Urothelium cell line (cell line): ENCODE results near the gene SASH1.

ENCODE experiments used
- DNase-seq: peaks from one replicate; pipeline ENCODE4 v3.0.0; 2011; ENCODE audit warnings: low spot score, mixed read lengths
- FAIRE-seq: peaks from 2 replicates; lab custom pipeline; 2011; peaks lifted over from hg19 to GRCh38; lab: Jason Lieb, UNC

SASH1 gene

GRCh38 chr6:148535976-148536375 is 193.3 kb downstream of the SASH1 start:
- no peak for FAIRE-seq
- no peak for DNase-seq

DNA sequence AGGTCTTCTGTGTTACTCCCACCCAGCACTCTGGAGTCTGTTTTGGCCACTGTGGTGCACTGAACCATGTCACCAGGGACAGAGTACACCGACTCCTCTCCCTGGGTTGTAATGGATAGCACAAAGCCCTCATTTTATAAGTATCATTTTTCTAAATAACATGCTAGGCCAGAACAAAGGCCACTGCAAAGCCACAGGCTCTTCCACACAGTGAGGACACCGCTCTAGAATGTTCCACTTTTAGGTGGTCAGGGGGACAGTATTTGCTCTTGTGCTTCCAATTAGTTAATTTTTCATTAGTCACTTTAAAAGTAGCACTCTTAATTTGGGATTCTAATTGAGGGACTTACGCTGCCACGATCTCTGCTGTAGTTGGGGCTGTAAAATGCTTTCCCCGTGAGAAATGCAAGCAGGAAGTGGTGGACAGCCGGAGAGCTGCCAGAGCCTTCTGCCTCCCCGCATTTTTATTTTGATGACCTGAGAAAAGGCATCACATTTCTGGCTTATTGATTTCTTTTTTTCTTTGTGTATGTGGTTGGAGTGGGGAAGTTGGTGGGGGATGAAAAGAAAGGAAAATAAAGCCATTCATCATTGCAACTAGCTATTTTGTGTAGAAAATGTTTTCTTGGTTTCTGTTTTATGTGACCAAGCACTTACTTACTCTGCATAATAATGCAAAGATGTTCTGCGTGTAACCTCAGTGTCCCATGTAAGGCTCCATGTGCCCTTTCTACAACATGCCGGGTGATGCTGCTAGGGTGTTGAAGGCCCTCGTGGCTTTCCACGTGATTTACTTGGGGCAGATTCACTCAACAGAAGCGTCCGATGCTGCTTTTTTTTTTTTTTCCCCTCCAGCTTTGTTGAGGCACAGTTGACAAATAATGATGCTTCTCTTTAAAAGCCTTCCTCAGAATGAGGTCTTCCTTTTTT is 195.9 kb downstream of the SASH1 start:
- FAIRE-seq (no peak), DNase-seq (peak; percentile 25)

DNA sequence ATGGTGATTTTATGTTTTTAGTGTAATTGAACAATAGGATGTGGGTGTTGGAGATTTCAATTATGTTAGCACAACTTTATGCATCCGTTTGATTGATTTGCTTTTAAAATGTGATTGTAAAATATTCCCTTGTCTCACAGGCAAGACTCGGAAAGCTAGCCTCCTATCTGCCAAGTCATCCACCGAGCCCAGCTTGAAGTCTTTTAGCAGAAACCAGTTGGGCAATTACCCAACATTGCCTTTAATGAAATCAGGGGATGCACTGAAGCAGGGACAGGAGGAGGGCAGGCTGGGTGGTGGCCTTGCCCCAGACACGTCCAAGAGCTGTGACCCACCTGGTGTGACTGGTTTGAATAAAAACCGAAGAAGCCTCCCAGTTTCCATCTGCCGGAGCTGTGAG is 200.9 kb downstream of the SASH1 start:
- FAIRE-seq, result no peak
- DNase-seq, result no peak

DNA sequence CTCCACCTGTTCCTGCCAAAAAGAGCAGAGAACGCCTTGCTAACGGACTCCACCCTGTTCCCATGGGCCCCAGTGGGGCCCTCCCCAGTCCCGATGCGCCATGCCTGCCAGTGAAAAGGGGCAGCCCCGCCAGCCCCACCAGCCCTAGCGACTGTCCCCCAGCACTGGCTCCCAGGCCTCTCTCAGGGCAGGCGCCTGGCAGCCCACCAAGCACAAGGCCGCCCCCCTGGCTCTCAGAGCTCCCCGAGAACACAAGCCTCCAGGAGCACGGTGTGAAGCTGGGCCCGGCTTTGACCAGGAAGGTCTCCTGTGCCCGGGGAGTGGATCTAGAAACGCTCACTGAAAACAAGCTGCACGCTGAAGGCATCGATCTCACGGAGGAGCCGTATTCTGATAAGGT is 201.8 kb downstream of the SASH1 start:
- DNase-seq, result no peak
- no peak for FAIRE-seq

GRCh38 chr6:148545901-148546300 is 203.3 kb downstream of the SASH1 start:
- DNase-seq (no peak), FAIRE-seq (no peak)

DNA sequence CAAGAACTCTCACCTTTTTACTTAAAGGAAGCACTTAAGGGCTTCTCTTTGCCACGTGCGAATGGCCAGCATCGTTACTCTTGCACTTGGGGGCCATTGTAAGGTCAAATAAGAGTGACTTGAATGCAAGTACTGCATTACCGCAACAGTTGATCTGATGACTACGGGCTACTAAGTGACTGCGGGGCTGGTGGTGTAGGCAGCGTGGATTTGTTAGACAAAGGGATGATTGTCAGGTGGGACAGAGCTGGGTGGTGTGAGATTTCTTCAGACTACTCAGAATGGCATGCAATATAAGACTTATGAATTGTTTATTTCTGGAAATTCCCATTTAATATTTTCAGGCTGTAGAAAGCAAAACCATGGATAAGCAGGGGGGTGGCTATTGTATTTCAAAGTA is 204.5 kb downstream of the SASH1 start:
- DNase-seq, result no peak

GRCh38 chr6:148548065-148548748 is 205.6 kb downstream of the SASH1 start:
- FAIRE-seq (no peak), DNase-seq (no peak)

More for the DNA sequence above, 204.5 kb downstream of the SASH1 start:
- FAIRE-seq, result no peak

DNA sequence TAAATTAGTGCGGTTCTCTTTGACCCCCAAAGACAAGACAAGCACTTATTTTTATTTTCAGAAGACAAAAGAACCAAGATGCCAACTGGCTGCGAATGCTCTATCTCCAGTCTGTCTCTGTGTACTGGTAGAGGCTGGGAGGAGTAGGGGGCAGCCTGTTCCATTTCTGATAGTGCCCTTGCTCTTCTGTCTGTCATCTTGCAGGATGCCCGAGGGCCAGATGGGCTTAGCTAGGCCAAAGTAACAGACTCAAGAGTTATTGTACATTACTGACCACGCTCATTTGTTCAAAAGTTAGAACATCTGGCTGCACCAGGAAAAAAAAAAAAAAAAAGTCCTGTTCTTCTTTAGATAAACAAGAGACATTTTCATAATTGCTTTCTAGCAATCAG is 206.1 kb downstream of the SASH1 start:
- no peak for FAIRE-seq
- DNase-seq, result no peak

GRCh38 chr6:148550569-148550968 is 207.9 kb downstream of the SASH1 start:
- FAIRE-seq (no peak), DNase-seq (no peak)

DNA sequence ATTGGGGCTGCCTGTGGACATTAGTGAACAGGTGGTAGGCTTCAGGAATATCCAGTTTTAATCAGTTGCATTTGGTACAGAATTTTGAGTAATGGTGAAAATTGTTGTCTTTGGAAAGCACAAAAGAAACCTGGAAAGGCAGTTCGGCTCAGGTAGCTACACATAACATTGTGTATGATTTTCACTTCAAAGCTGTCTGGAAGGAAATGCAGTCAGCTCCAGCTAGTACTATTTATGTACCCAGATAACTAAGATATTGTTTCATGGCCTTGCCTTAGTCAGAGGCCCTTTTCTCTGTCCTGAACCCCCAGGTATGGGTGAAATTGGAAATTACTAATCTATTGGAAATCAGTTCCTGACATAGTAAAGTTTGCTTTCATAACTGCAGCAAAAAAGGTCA is 208.6 kb downstream of the SASH1 start:
- no peak for DNase-seq
- FAIRE-seq, result no peak

GRCh38 chr6:148556410-148556809 is 213.8 kb downstream of the SASH1 start:
- no peak for FAIRE-seq
- no peak for DNase-seq

- FAIRE-seq (no peak), DNase-seq (no peak)
Observed at GRCh38 chr6:148557796-148558321, 215.2 kb downstream of the SASH1 start.

GRCh38 chr6:148559848-148560433 is 217.3 kb downstream of the SASH1 start:
- FAIRE-seq (peak; percentile 63), DNase-seq (peak; percentile 87)

DNA sequence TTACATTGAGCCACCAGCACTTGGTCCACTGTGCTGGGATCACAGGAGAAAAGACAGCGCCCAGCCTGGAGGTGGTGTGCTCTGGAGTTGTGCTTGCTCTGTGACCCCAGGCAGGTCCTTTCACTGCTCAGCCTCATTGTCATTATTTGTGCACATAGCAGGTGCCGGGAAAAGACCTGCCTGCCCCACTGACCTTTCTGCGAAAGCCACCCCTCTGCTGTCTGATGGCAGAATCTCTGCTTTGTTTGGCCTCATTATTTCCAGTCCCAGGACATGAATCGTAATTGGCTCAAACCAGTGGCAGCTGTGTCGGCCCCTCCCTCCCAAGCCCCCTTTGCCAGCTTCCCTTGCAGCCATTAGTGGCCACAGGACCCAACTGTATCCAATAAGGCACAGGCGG is 219.0 kb downstream of the SASH1 start:
- DNase-seq (no peak), FAIRE-seq (no peak)

DNA sequence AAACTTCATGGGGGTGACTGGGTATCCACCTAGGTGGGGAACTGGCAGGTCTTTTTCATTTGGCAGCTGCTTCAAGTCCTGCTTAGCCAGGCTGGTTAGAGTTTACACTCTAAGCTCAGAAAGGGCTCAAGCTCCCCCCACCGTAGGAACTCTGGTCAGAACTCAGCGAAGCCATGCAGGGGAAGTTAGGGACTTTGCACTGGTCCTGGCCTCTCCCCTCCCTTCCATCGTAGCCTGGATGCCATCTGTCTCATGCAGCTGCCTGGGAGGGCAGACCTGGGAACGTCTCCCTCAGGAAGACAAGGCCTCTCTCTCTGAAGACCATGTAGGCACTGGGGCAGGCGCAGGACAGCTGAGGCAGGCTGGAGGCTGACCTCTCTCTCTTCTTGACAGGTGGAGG is 220.4 kb downstream of the SASH1 start:
- DNase-seq (no peak), FAIRE-seq (no peak)

- no peak for FAIRE-seq
Observed at GRCh38 chr6:148564494-148565035, 221.9 kb downstream of the SASH1 start.

DNA sequence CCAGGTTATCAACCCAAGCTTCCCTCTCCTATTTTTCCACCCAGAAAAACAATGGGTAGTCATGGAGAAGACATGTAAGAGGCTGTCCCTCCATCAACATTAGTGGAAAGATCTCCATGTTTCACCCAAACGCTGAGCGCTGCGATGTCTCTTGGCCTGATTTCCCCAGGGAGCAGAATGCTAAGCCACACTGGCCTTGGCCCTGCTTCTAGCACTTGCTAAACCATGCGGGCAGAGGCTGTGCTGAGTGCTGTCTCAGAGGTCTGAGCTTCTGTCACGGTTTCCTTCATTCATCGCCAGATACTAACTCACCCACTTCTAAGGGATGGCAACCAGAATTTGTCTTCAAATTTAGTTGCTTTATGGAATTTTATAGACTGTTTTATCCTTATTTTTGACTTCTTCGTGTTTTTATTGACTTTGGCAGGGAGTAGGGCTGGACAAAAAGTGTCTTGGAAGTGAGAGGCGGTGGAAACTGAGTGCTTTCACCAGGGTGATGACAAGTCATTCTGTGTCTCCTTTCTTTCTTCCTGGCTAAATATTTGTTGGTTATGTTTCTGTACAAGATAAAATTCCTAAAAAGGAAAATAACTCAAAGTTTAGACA is 222.8 kb downstream of the SASH1 start:
- DNase-seq, result no peak
- no peak for FAIRE-seq

More at GRCh38 chr6:148564494-148565035, 221.9 kb downstream of the SASH1 start:
- no peak for DNase-seq

DNA sequence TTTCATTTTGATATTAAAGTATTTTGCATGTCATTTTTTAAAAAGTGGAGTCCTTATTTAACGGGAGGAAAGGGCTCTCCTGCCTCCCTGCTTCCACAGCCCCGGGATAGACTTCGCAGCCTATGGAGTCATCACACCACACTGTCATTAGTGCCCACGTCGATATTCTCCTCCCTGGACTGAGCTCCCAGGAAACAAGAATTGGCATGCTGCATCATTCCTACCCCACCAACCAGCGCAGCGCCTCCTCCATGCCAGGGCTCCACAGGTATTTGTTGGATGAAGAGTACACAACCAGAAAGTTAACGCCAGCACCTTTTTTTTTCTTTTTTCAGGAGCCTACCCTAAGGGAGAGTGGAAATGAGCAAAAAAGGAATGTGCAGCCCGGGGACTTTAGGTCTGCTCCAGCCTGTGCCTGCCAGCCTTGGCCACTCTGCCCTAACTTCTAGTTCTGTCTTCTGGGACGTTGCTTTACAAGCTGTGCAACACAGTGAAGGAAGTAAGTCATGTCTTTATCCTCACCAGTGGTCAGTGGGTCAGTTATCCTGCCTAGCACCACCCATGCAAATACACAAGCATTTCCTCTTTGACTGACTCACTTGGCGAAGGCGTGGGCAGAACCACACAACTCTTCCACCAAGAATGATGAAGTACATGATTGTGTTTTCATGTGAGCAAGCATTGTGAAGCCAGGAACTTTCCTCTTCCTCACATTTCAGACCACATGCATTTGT is 223.5 kb downstream of the SASH1 start:
- DNase-seq (peak; percentile 55), FAIRE-seq (peak; percentile 5)

DNA sequence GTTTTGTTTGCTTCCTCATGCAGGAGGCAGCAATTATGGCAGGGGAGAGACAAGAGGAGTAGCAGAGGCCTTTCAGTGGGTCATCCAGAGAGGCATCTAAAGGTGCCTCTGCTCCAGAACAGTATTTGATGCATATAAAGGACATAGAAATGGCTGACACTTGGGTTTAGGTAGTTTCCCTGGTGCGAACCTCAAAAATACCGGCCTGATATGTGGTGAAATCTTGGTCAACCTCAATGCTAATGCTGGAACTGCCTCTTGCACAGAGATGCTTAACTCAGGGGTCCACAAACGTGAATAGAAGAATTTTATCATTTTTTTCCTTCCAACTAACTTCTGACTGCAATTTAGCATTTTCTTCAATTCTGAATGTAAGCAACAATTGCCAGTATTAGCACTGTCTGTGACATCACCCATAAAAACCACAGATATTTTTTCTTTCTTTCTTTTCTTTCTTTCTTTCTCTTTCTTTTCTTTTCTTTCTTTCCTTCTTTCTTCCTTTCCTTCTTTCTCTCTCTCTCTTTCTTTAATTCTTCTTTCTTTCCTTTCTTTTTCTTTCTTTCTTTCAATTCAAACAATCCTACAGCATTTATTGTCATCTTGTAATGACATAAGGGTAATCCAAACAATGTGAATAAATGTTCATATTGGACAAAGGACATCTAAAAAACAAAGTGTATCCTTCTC is 224.2 kb downstream of the SASH1 start:
- FAIRE-seq, result no peak
- DNase-seq, result no peak
